ENCODE measurements around the gene C20orf141. TPM values are rescaled to one million over a fixed set of nuclear protein-coding genes. Genes with fewer than 3 reads are reported as not detected.

The C20orf141 gene, protein sequence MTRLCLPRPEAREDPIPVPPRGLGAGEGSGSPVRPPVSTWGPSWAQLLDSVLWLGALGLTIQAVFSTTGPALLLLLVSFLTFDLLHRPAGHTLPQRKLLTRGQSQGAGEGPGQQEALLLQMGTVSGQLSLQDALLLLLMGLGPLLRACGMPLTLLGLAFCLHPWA
- not detected for total RNA-seq

DNA sequence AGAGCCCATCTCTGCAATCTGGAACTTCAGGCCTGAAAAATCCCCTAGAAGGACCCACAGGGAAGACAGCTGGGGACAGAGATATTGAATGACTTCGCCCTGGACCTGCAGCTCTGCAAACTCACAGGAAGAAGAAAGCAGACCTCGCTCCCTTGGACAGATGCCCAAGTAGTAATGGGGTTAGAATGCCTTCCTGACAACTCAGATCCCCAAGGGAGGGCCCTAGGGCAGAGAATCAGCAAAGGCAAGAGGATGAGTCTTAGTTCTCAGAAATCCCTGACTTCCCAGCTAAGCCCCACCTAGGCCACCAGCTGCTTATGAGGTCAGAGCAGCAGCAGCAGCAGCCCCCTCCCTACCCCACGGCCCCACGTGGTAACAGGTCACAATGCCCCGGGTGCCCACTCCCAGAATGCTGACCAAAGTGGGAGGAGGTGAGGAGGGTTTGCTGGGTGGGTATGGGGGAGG, at the start of gene C20orf141:
Gene C20orf141, plus strand, starts transcription at position 401 of the 465 bp plus-strand sequence. CDS start 198 bp downstream, outside the sequence.

DNA sequence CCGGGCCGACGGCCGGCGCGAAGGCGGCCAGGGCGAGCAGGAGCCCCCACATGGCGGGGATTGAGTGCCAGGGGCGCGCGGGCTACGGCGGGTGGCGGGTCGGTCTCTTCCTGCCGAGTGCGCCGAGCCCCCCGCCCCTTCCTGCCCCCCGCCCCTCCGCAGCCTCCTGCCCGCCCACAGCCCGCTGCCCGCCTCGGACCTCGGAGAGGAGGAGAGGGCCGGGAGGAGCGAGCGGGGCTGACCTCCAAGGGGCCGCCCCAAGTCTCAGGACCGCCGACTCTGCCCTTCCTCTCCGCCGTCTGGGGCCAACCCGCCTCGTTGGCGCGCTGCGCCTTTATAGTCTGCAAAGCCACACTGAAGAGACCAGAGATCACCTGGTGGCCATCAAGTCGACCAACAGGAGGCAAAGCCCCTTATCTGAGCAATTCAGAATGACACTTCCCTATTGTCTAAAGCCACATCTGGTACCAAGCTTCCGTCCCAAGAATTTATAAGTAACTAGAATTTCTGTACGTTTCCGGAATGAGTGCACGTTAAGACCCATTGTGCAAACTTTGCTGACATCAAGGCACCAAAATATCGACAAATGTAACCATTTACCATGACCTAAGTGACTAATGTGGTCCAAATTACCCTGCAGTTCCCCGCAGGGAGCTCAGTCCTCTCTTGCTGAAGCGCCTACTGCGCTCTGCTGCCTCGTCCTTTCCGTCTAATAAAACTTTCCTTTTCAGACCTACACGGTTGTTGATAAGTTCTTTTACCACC, 14.1 kb upstream of the C20orf141 start, which contains the start of gene CPXM1:
Gene CPXM1, minus strand, starts transcription at position 107 of the 765 bp plus-strand sequence. Its CDS starts 55 bp downstream, at position 52.

DNA sequence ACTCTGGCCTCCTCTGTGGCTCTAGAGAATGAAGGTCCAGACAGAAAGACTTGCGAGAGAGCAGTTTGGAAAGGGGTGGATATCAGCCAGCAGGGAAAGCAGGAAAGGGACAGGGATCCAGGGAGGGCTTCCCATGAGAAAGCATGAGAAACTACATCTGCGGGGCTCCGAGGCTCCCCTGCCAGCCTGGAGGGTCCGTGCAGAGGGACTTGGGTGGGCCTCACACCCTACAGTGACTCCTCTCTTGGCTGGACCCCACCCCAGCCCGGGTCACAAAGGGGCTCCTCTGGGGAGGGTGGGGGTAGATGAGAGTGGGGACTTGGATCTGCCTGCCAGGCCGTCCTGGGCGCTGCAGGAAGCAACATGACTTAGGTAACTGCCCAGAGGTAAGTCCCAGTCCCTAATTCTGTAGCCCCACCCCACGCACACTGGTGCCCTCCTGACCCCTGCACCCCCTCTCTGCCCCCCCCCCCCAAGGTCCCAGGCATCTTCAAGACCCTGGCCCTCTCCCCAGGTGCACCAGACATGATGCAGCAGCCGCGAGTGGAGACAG, 1.3 kb downstream of the C20orf141 start, which contains the start of gene TMEM239:
Gene TMEM239, plus strand, starts transcription at position 335 of the 553 bp plus-strand sequence. Its CDS starts 191 bp downstream, at position 526.

DNA sequence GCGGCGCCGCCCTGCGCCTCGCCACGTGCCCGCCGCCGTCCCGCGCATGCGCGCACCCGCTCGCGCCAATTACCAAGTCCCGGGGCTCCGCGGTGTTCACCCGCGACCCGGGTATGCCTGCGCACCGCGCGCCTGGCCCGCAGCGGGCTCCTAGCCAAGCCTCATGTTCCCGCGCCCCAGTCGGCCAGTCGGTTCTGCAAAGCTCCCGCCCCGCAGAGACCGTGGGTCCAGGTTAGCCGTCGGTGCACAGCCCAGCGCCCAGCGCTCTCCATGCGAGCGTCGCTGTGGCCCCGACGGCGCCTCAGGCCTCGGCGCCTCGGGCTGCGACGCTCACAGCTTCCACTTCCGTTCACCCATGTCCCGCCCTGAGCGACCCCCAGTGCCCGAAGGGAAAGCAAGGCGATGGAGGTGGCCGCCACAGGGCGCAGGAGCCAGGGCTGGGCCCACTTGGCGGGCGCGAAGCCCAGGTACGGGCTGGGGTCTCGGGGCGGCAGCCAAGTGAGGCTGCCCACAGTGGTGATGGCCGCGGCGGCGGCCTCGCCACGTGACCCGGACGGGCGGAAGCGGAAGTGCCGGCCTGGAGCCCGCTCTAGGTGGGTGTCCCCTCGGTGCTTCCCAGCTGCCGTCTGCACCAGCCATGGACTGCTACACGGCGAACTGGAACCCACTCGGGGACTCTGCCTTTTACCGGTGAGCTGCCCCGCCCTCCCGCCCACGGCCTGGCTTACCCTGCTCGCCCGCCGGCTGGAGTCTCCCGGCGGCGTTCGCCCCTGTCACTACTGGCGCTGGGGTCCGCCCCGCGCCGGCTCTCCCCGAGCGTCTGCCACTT, 25.6 kb downstream of the C20orf141 start, which contains the start of the genes PCED1A and VPS16:
Gene PCED1A, minus strand, starts transcription at position 518 of the 829 bp plus-strand sequence. CDS start 743 bp downstream, outside the sequence.
Gene VPS16, plus strand, starts transcription at position 608 of the 829 bp plus-strand sequence. Its CDS starts 30 bp downstream, at position 638.

Other genes with a start within 250 kb of the C20orf141 start
- gene NOP56, start 162.4 kb upstream of the C20orf141 start, total RNA-seq, result 94.4 TPM
- 105 TPM for gene IDH3B, start 150.8 kb upstream of the C20orf141 start, total RNA-seq
- gene EBF4, start 122.2 kb upstream of the C20orf141 start, total RNA-seq, result 16.9 TPM
- gene CPXM1, start 14.4 kb upstream of the C20orf141 start, total RNA-seq, result 89.2 TPM
- not detected for gene TMEM239, start 1.4 kb downstream of the C20orf141 start, total RNA-seq
- 41.1 TPM for gene PCED1A, start 25.7 kb downstream of the C20orf141 start, total RNA-seq
- gene VPS16, start 25.8 kb downstream of the C20orf141 start, total RNA-seq, result 46.4 TPM
- gene PTPRA, start 58.5 kb downstream of the C20orf141 start, total RNA-seq, result 104 TPM
- gene GNRH2, start 228.6 kb downstream of the C20orf141 start, total RNA-seq, result 1.3 TPM
- gene MRPS26, start 231.1 kb downstream of the C20orf141 start, total RNA-seq, result 36.7 TPM

All from camera-type eye (tissue), 1 donor.